Stimulated activated naive B cell treated with anti-CD40 and anti-IgM and Interleukin-4, amounts not matched to agents 10 μg/mL and 1 μg/mL and 100 μg/mL, for 72 hours (primary cell): ENCODE measurements around the gene SRC.

ENCODE experiments used
- ATAC-seq, 2 donors: fragments of 150-1000 bp; cut with Tn5 transposase; replicated peaks; 2 replicates each; pipeline ENCODE4 v1.10.0; 2021; ENCODE audit warnings: moderate library complexity in 1 of 2
- DNase-seq: peaks from one replicate; pipeline ENCODE4 v3.0.0; 2021
- H3K27ac Mint-ChIP-seq: one replicate; pipeline ENCODE4 v1.8.0; 2022; ENCODE audit warnings: mild to moderate bottlenecking, mixed read lengths
- H3K27me3 Mint-ChIP-seq, 2 donors: one replicate each; pipeline ENCODE4 v1.8.0; 2022; ENCODE audit warnings: mixed read lengths in 2 of 2
- H3K36me3 Mint-ChIP-seq, 2 donors: one replicate each; pipeline ENCODE4 v1.8.0; 2022; ENCODE audit warnings: mixed read lengths in 2 of 2, mild to moderate bottlenecking in 1 of 2
- H3K4me1 Mint-ChIP-seq, 2 donors: one replicate each; pipeline ENCODE4 v1.8.0; 2022; ENCODE audit warnings: mixed read lengths in 2 of 2, mild to moderate bottlenecking in 1 of 2
- H3K4me3 Mint-ChIP-seq, 2 donors: one replicate each; pipeline ENCODE4 v1.8.0; 2022; ENCODE audit warnings: mild to moderate bottlenecking in 2 of 2, mixed read lengths in 2 of 2, moderate library complexity in 1 of 2
- H3K9me3 Mint-ChIP-seq, 2 donors: one replicate each; pipeline ENCODE4 v1.8.0; 2022; ENCODE audit warnings: mixed read lengths in 2 of 2, mild to moderate bottlenecking in 1 of 2

Gene SRC

GRCh38 chr20:37430778-37431460, 85.0 kb downstream of the SRC start:
- ATAC-seq: no peak

GRCh38 chr20:37431786-37432185, 85.8 kb downstream of the SRC start:
- ATAC-seq: no peak
- DNase-seq: no peak
- Mint-ChIP-seq H3K4me3 (no peak overlapping the region), H3K4me1 (no peaks in the 10 kb centered on the region), H3K27ac (no peak overlapping the region), H3K9me3 (no peaks in the 10 kb centered on the region), H3K36me3 (no peaks in the 10 kb centered on the region), H3K27me3 (peaks cover 5 to 7% of the 10 kb centered on the region in 2 donors)

More at GRCh38 chr20:37430778-37431460, 85.0 kb downstream of the SRC start:
- Mint-ChIP-seq H3K4me1 (no peaks in the 10 kb centered on the region), H3K27me3 (no peaks in the 10 kb centered on the region), H3K27ac (no peak overlapping the region), H3K4me3 (no peak overlapping the region), H3K9me3 (no peaks in the 10 kb centered on the region), H3K36me3 (no peaks in the 10 kb centered on the region)
- no peak for DNase-seq

GRCh38 chr20:37432606-37433005, 86.7 kb downstream of the SRC start:
- Mint-ChIP-seq H3K4me1 (no peaks in the 10 kb centered on the region), H3K9me3 (no peaks in the 10 kb centered on the region), H3K27ac (no peak overlapping the region), H3K27me3 (peaks cover 12 to 13% of the 10 kb centered on the region in 2 donors), H3K4me3 (no peak overlapping the region), H3K36me3 (no peaks in the 10 kb centered on the region)
- no peak for DNase-seq
- ATAC-seq: no peak

GRCh38 chr20:37435607-37436006, 89.7 kb downstream of the SRC start:
- H3K4me3 Mint-ChIP-seq: no peak overlapping the region
- H3K36me3 Mint-ChIP-seq: no peaks in the 10 kb centered on the region
- ATAC-seq (no peak), DNase-seq (no peak)
- H3K9me3 Mint-ChIP-seq: no peaks in the 10 kb centered on the region
- H3K27ac Mint-ChIP-seq: no peak overlapping the region
- no peaks in the 10 kb centered on the region for H3K4me1 Mint-ChIP-seq
- peaks cover 27 to 28% of the 10 kb centered on the region in 2 donors for H3K27me3 Mint-ChIP-seq

GRCh38 chr20:37436527-37437186, 90.7 kb downstream of the SRC start:
- Mint-ChIP-seq H3K4me3 (no peak overlapping the region), H3K4me1 (no peaks in the 10 kb centered on the region), H3K27ac (no peak overlapping the region), H3K36me3 (no peaks in the 10 kb centered on the region), H3K9me3 (no peaks in the 10 kb centered on the region), H3K27me3 (peaks cover 27 to 28% of the 10 kb centered on the region in 2 donors)
- DNase-seq (no peak), ATAC-seq (no peak)

- ATAC-seq: no peak
Observed at GRCh38 chr20:37437676-37438075, 91.7 kb downstream of the SRC start.

GRCh38 chr20:37438464-37439222, 92.7 kb downstream of the SRC start:
- Mint-ChIP-seq H3K9me3 (no peaks in the 10 kb centered on the region), H3K27me3 (peaks cover 27 to 28% of the 10 kb centered on the region in 2 donors), H3K27ac (no peak overlapping the region), H3K36me3 (no peaks in the 10 kb centered on the region), H3K4me1 (no peaks in the 10 kb centered on the region), H3K4me3 (no peak overlapping the region)
- DNase-seq: no peak
- ATAC-seq: no peak

More at GRCh38 chr20:37437676-37438075, 91.7 kb downstream of the SRC start:
- Mint-ChIP-seq H3K36me3 (no peaks in the 10 kb centered on the region), H3K27ac (no peak overlapping the region), H3K27me3 (peaks cover 27 to 28% of the 10 kb centered on the region in 2 donors), H3K9me3 (no peaks in the 10 kb centered on the region), H3K4me1 (no peaks in the 10 kb centered on the region), H3K4me3 (no peak overlapping the region)
- no peak for DNase-seq

GRCh38 chr20:37439223-37439933, 93.4 kb downstream of the SRC start:
- no peaks in the 10 kb centered on the region for H3K36me3 Mint-ChIP-seq
- H3K9me3 Mint-ChIP-seq: no peaks in the 10 kb centered on the region
- DNase-seq (no peak), ATAC-seq (no peak)
- no peak overlapping the region for H3K27ac Mint-ChIP-seq
- no peaks in the 10 kb centered on the region for H3K4me1 Mint-ChIP-seq
- H3K27me3 Mint-ChIP-seq: peaks cover 27 to 28% of the 10 kb centered on the region in 2 donors
- no peak overlapping the region for H3K4me3 Mint-ChIP-seq

- no peak overlapping the region for H3K27ac Mint-ChIP-seq
- no peak for DNase-seq
- no peaks in the 10 kb centered on the region for H3K9me3 Mint-ChIP-seq
- H3K4me1 Mint-ChIP-seq: no peaks in the 10 kb centered on the region
- H3K36me3 Mint-ChIP-seq: no peaks in the 10 kb centered on the region
- peaks cover 27 to 28% of the 10 kb centered on the region in 2 donors for H3K27me3 Mint-ChIP-seq
- H3K4me3 Mint-ChIP-seq: no peak overlapping the region
- ATAC-seq: no peak
Observed at GRCh38 chr20:37441023-37441422, 95.1 kb downstream of the SRC start.

GRCh38 chr20:37442547-37442946, 96.6 kb downstream of the SRC start:
- ATAC-seq (no peak), DNase-seq (no peak)
- Mint-ChIP-seq H3K4me1 (no peaks in the 10 kb centered on the region), H3K4me3 (no peak overlapping the region), H3K27me3 (peaks cover 14 to 16% of the 10 kb centered on the region in 2 donors), H3K36me3 (no peaks in the 10 kb centered on the region), H3K27ac (no peak overlapping the region), H3K9me3 (no peaks in the 10 kb centered on the region)

- Mint-ChIP-seq H3K27me3 (peaks cover 10 to 12% of the 10 kb centered on the region in 2 donors), H3K4me1 (no peaks in the 10 kb centered on the region), H3K27ac (no peak overlapping the region), H3K36me3 (no peaks in the 10 kb centered on the region), H3K9me3 (no peaks in the 10 kb centered on the region), H3K4me3 (no peak overlapping the region)
- DNase-seq (no peak), ATAC-seq (no peak)
Observed at GRCh38 chr20:37442986-37443385, 97.0 kb downstream of the SRC start.

GRCh38 chr20:37443596-37443995, 97.7 kb downstream of the SRC start:
- no peak overlapping the region for H3K4me3 Mint-ChIP-seq
- no peaks in the 10 kb centered on the region for H3K4me1 Mint-ChIP-seq
- DNase-seq: no peak
- no peak overlapping the region for H3K27ac Mint-ChIP-seq
- H3K36me3 Mint-ChIP-seq: no peaks in the 10 kb centered on the region
- ATAC-seq: no peak
- peaks cover 8 to 10% of the 10 kb centered on the region in 2 donors for H3K27me3 Mint-ChIP-seq
- H3K9me3 Mint-ChIP-seq: no peaks in the 10 kb centered on the region

- Mint-ChIP-seq H3K4me3 (no peak overlapping the region), H3K9me3 (no peaks in the 10 kb centered on the region), H3K27me3 (peaks cover 0 to under 1% of the 10 kb centered on the region in 2 donors), H3K36me3 (no peaks in the 10 kb centered on the region), H3K4me1 (no peaks in the 10 kb centered on the region), H3K27ac (no peak overlapping the region)
- DNase-seq: no peak
- no peak for ATAC-seq
Observed at GRCh38 chr20:37445041-37445440, 99.1 kb downstream of the SRC start.

GRCh38 chr20:37446286-37447032, 100.5 kb downstream of the SRC start:
- Mint-ChIP-seq H3K27ac (no peak overlapping the region), H3K36me3 (no peaks in the 10 kb centered on the region), H3K9me3 (no peaks in the 10 kb centered on the region), H3K27me3 (no peaks in the 10 kb centered on the region), H3K4me1 (no peaks in the 10 kb centered on the region), H3K4me3 (no peak overlapping the region)
- ATAC-seq (no peak), DNase-seq (no peak)
